H9 (cell line): ENCODE data around the gene SLC9B1. TPM values are rescaled to one million over a fixed set of nuclear protein-coding genes. Genes with fewer than 3 reads are reported as not detected.
A peak's percentile ranks its signal among the peaks of the same experiment; 100 is the strongest.
"Not testable (repeated sequence)": the region's sequence is repeated elsewhere in the genome, so short reads cannot be mapped to it uniquely, and the experiment has no call there.

Source experiments
- DNase-seq: peaks from one replicate; pipeline ENCODE4 v3.0.0-alpha.2; 2017
- H2AFZ ChIP-seq: one replicate; pipeline ENCODE4 v1.6.1; 2013; ENCODE audit warnings: mild to moderate bottlenecking, low read length, control low read depth, moderate library complexity
- H2AK5ac ChIP-seq: 2 replicates; pipeline ENCODE4 v1.6.1; 2013; ENCODE audit warnings: low read length, control low read depth, mixed read lengths; ENCODE audit not compliant: insufficient read length
- H2BK120ac ChIP-seq: one replicate; pipeline ENCODE4 v1.6.1; 2013; ENCODE audit warnings: low read depth, mild to moderate bottlenecking, low read length, control low read depth, inconsistent platforms; ENCODE audit not compliant: poor library complexity, severe bottlenecking
- H2BK12ac ChIP-seq: 2 replicates; pipeline ENCODE4 v1.6.1; 2013; ENCODE audit warnings: low read length, control low read depth, mixed read lengths, low read depth; ENCODE audit not compliant: insufficient read length
- H2BK15ac ChIP-seq: 2 replicates; pipeline ENCODE4 v1.6.1; 2013; ENCODE audit warnings: low read depth, low read length, control low read depth
- H2BK20ac ChIP-seq: one replicate; pipeline ENCODE4 v1.6.1; 2013; ENCODE audit warnings: low read depth, mild to moderate bottlenecking, low read length, control low read depth, inconsistent platforms; ENCODE audit not compliant: poor library complexity, severe bottlenecking
- H2BK5ac ChIP-seq: 2 replicates; pipeline ENCODE4 v1.6.1; 2013; ENCODE audit warnings: low read length, control low read depth, mixed read lengths; ENCODE audit not compliant: insufficient read length
- H3K14ac ChIP-seq: 2 replicates; pipeline ENCODE4 v1.6.1; 2013; ENCODE audit warnings: low read length, control low read depth; ENCODE audit not compliant: insufficient read depth
- H3K18ac ChIP-seq: 2 replicates; pipeline ENCODE4 v1.6.1; 2013; ENCODE audit warnings: low read depth, mild to moderate bottlenecking, mixed read lengths, low read length, control low read depth; ENCODE audit not compliant: insufficient read length
- H3K23ac ChIP-seq: 2 replicates; pipeline ENCODE4 v1.6.1; 2013; ENCODE audit warnings: low read length, control low read depth, mixed read lengths, low read depth; ENCODE audit not compliant: insufficient read length
- H3K23me2 ChIP-seq: 2 replicates; pipeline ENCODE4 v1.6.1; 2013; ENCODE audit warnings: low read depth, mild to moderate bottlenecking, mixed read lengths, low read length, control low read depth; ENCODE audit not compliant: insufficient read length, poor library complexity, severe bottlenecking
- H3K27ac ChIP-seq: 2 replicates; pipeline ENCODE4 v1.5.1; 2013; ENCODE audit warnings: low read length, control low read depth, mixed read lengths, low read depth; ENCODE audit not compliant: insufficient read length
- H3K27me3 ChIP-seq: 2 replicates; pipeline ENCODE4 v1.6.1; 2013; ENCODE audit warnings: low read length, control low read depth, inconsistent platforms; ENCODE audit not compliant: insufficient read depth
- H3K4ac ChIP-seq: 2 replicates; pipeline ENCODE4 v1.6.1; 2013; ENCODE audit warnings: low read depth, mild to moderate bottlenecking, control low read depth, inconsistent platforms, low read length, moderate library complexity
- H3K4me1 ChIP-seq: 2 replicates; pipeline ENCODE4 v1.6.1; 2013; ENCODE audit warnings: low read length, control low read depth, inconsistent platforms; ENCODE audit not compliant: insufficient read depth
- H3K4me2 ChIP-seq: 2 replicates; pipeline ENCODE4 v1.6.1; 2013; ENCODE audit warnings: low read length, control low read depth, mixed read lengths; ENCODE audit not compliant: insufficient read length, insufficient read depth
- H3K56ac ChIP-seq: 2 replicates; pipeline ENCODE4 v1.6.1; 2013; ENCODE audit warnings: low read depth, mild to moderate bottlenecking, mixed read lengths, low read length, control low read depth; ENCODE audit not compliant: insufficient read length
- H3K79me1 ChIP-seq: 2 replicates; pipeline ENCODE4 v1.6.1; 2013; ENCODE audit warnings: low read depth, mild to moderate bottlenecking, moderate library complexity, low read length, control low read depth, inconsistent platforms; ENCODE audit not compliant: insufficient read depth, poor library complexity, severe bottlenecking
- H3K79me2 ChIP-seq: 2 replicates; pipeline ENCODE4 v1.6.1; 2013; ENCODE audit warnings: low read length, control low read depth, inconsistent platforms; ENCODE audit not compliant: insufficient read depth
- H3K9ac ChIP-seq: 2 replicates; pipeline ENCODE4 v1.6.1; 2013; ENCODE audit warnings: low read length, control low read depth, mixed read lengths; ENCODE audit not compliant: insufficient read length; ENCODE audit errors: extremely low read depth
- H3K9me3 ChIP-seq: one replicate; pipeline ENCODE4 v1.6.1; 2013; ENCODE audit warnings: low read depth, low read length, inconsistent platforms; ENCODE audit not compliant: control insufficient read depth
- H3T11ph ChIP-seq: one replicate; pipeline ENCODE4 v1.6.1; 2013; ENCODE audit warnings: mild to moderate bottlenecking, low read length, control low read depth, inconsistent platforms
- H4K20me1 ChIP-seq: one replicate; pipeline ENCODE4 v1.6.1; 2013; ENCODE audit not compliant: control insufficient read depth, insufficient read length, insufficient read depth
- H4K5ac ChIP-seq: 2 replicates; pipeline ENCODE4 v1.6.1; 2013; ENCODE audit warnings: low read depth, mild to moderate bottlenecking, mixed read lengths, low read length, control low read depth; ENCODE audit not compliant: insufficient read length
- H4K8ac ChIP-seq: replicated peaks from 2 replicates; pipeline ENCODE4 v1.6.1; 2013; ENCODE audit warnings: low read length, control low read depth, mixed read lengths, low read depth; ENCODE audit not compliant: insufficient read length
- H4K91ac ChIP-seq: 2 replicates; pipeline ENCODE4 v1.6.1; 2013; ENCODE audit warnings: low read depth, mild to moderate bottlenecking, moderate library complexity, mixed read lengths, low read length, control low read depth; ENCODE audit not compliant: insufficient read length
- H3K27ac Mint-ChIP-seq, 3 experiments: 2 replicates in 2 of 3; 3 replicates in 1 of 3; pipeline ENCODE4 v1.8.0; 2020 to 2021; ENCODE audit warnings: mixed read lengths in 3 of 3, mild to moderate bottlenecking in 1 of 3, moderate library complexity in 1 of 3
- H3K27me3 Mint-ChIP-seq: 2 replicates; pipeline ENCODE4 v1.8.0; 2021; ENCODE audit warnings: low read depth, mild to moderate bottlenecking, moderate library complexity, mixed read lengths
- H3K36me3 Mint-ChIP-seq, 3 experiments: 2 replicates in 2 of 3; 3 replicates in 1 of 3; pipeline ENCODE4 v1.8.0; 2020 to 2021; ENCODE audit warnings: low read depth in 3 of 3, mixed read lengths in 3 of 3; ENCODE audit not compliant: insufficient read depth in 1 of 3
- H3K4me1 Mint-ChIP-seq, 2 experiments: 2 replicates each; pipeline ENCODE4 v1.8.0; 2020; ENCODE audit warnings: mixed read lengths in 2 of 2
- H3K4me3 Mint-ChIP-seq, 2 experiments: 2 replicates in 1 of 2; 3 replicates in 1 of 2; pipeline ENCODE4 v1.8.0; 2020 to 2021; ENCODE audit warnings: mild to moderate bottlenecking in 2 of 2, mixed read lengths in 2 of 2, moderate library complexity in 1 of 2
- H3K9me3 Mint-ChIP-seq, 2 experiments: 2 replicates in 1 of 2; 3 replicates in 1 of 2; pipeline ENCODE4 v1.8.0; 2020; ENCODE audit warnings: mild to moderate bottlenecking in 2 of 2, mixed read lengths in 2 of 2, moderate library complexity in 1 of 2
- CTCF ChIP-seq: fragments of 200-600 bp; sonication (generic); conservative IDR thresholded peaks from 3 replicates; pipeline ENCODE4 v1.8.0; 2021; ENCODE audit warnings: antibody characterized with exemption, mild to moderate bottlenecking
- WGBS: extraction: QIAGEN DNeasy Blood & Tissue Kit; methylation state at CpG from one replicate; pipeline ENCODE4 v1.1.7; 2013; ENCODE audit warnings: missing lambda C conversion rate, low lambda C conversion rate, mixed read lengths; ENCODE audit not compliant: insufficient read length; ENCODE audit errors: extremely low coverage; 5-methylcytosine and 5-hydroxymethylcytosine counted together
- total RNA-seq: library from RNA; stranded (reverse); gene quantifications from 2 replicates; pipeline ENCODE4 v1.2.1, GENCODE V29; 2021

Gene SLC9B1
- total RNA-seq, 1 experiment from 2014 or later, result 0.59 TPM

- no peak overlapping the region for H2AFZ ChIP-seq
- H3K27me3 ChIP-seq, result no peaks in the 10 kb centered on the region
- H2BK15ac ChIP-seq, result no peak overlapping the region
- peak overlapping the region; percentile 84 for H3K4me3 Mint-ChIP-seq
- no peak overlapping the region for H4K91ac ChIP-seq
- no peak overlapping the region for H4K8ac ChIP-seq
- no peak overlapping the region for H2BK12ac ChIP-seq
- peak overlapping the region; percentile 93 for H3K4me2 ChIP-seq
- no peak overlapping the region for H3T11ph ChIP-seq
- no peaks in the 10 kb centered on the region for H3K4me1 ChIP-seq
- H3K4me1 Mint-ChIP-seq, result peaks cover 37 to 52% of the 10 kb centered on the region in 2 experiments
- no peak overlapping the region for H4K5ac ChIP-seq
- H3K14ac ChIP-seq, result no peak overlapping the region
- no peak overlapping the region for H3K18ac ChIP-seq
- no peak overlapping the region for H3K56ac ChIP-seq
- no peak overlapping the region for H2BK5ac ChIP-seq
- peaks cover 2% of the 10 kb centered on the region; the same call in 1 of the 2 replicates for H3K79me2 ChIP-seq
- no peaks in the 10 kb centered on the region for H3K79me1 ChIP-seq
- H3K9ac ChIP-seq, result peak overlapping the region; percentile 46
- no peak for TF ChIP-seq CTCF
- no peaks in the 10 kb centered on the region; a peak in 2 of 5 replicates for H3K9me3 Mint-ChIP-seq
- no peak overlapping the region for H3K23ac ChIP-seq
- H3K23me2 ChIP-seq, result peaks cover 7% of the 10 kb centered on the region
- H3K4ac ChIP-seq, result no peak overlapping the region
- H3K27ac ChIP-seq, result no peak overlapping the region
- no peak for DNase-seq
- no peak overlapping the region for H2BK120ac ChIP-seq
- peaks cover 6 to 9% (median 9%) of the 10 kb centered on the region in 3 experiments for H3K36me3 Mint-ChIP-seq
- no peak overlapping the region for H2AK5ac ChIP-seq
- no peaks in the 10 kb centered on the region for H3K27me3 Mint-ChIP-seq
- H3K9me3 ChIP-seq, result no peaks in the 10 kb centered on the region
- H3K27ac Mint-ChIP-seq, result peak overlapping the region in 1 of 3 experiments; percentile 98; a peak in 1 of 7 replicates
- no peak overlapping the region for H2BK20ac ChIP-seq
- no peaks in the 10 kb centered on the region for H4K20me1 ChIP-seq
- no CpG with 5 or more reads among the region's 12 CpGs for WGBS
Observed at GRCh38 chr4:102867278-102868152, 152.0 kb downstream of the SLC9B1 start.

- not testable (repeated sequence) for H3K4me3 Mint-ChIP-seq, H3K27ac ChIP-seq, H4K5ac ChIP-seq, H3K4me1 ChIP-seq, H4K20me1 ChIP-seq, H2BK12ac ChIP-seq, H3K23ac ChIP-seq, H4K8ac ChIP-seq, H3K9ac ChIP-seq, DNase-seq, H2AK5ac ChIP-seq, H3K14ac ChIP-seq, H3K56ac ChIP-seq, H3K23me2 ChIP-seq, H3K27me3 Mint-ChIP-seq, H3T11ph ChIP-seq, H2AFZ ChIP-seq, H3K79me2 ChIP-seq, H3K27me3 ChIP-seq, H2BK5ac ChIP-seq, H3K27ac Mint-ChIP-seq, H3K4ac ChIP-seq, H3K4me2 ChIP-seq, H4K91ac ChIP-seq, H3K18ac ChIP-seq, H3K79me1 ChIP-seq, H2BK20ac ChIP-seq, H3K9me3 Mint-ChIP-seq, H2BK15ac ChIP-seq, H3K9me3 ChIP-seq, H2BK120ac ChIP-seq
- H3K4me1 Mint-ChIP-seq, result peaks cover 24 to 41% of the 10 kb centered on the region in 2 experiments
- WGBS, result no CpG with 5 or more reads among the region's 5 CpGs
- peaks cover 15 to 18% (median 18%) of the 10 kb centered on the region in 3 experiments for H3K36me3 Mint-ChIP-seq
Observed at GRCh38 chr4:102865327-102865726, 154.2 kb downstream of the SLC9B1 start.
